Measurements from ENCODE around the gene KCNJ6.

The KCNJ6 gene

GRCh38 chr21:37686991-37687810 lies 229.1 kb downstream of the KCNJ6 start:
- no peak overlapping the region for H3K9ac ChIP-seq (ENCODE audit: low read depth, low read length)
- no peaks in the 10 kb centered on the region for H3K36me3 ChIP-seq (ENCODE audit: insufficient read depth, low read length)
- H3K4me1 ChIP-seq (ENCODE audit: control insufficient read depth, insufficient read depth, low read length): no peaks in the 10 kb centered on the region
- H3K27me3 ChIP-seq (ENCODE audit: control insufficient read depth, insufficient read depth, low read length): no peaks in the 10 kb centered on the region
- no peak overlapping the region for H3K4me2 ChIP-seq (ENCODE audit: low read length)
- no peaks in the 10 kb centered on the region for H3K9me3 ChIP-seq (replicated peaks; ENCODE audit: low read length)
- no peak overlapping the region for H3K4me3 ChIP-seq (ENCODE audit: low read length)

GRCh38 chr21:37684547-37684946 lies 231.7 kb downstream of the KCNJ6 start:
- H3K9me3 ChIP-seq (replicated peaks; ENCODE audit: low read length): no peaks in the 10 kb centered on the region
- no peak overlapping the region for H3K9ac ChIP-seq (ENCODE audit: low read depth, low read length)
- H3K27me3 ChIP-seq (ENCODE audit: control insufficient read depth, insufficient read depth, low read length): peaks cover 4% of the 10 kb centered on the region
- H3K4me2 ChIP-seq (ENCODE audit: low read length): no peak overlapping the region
- no peak overlapping the region for H3K4me3 ChIP-seq (ENCODE audit: low read length)
- no peaks in the 10 kb centered on the region for H3K36me3 ChIP-seq (ENCODE audit: insufficient read depth, low read length)
- H3K4me1 ChIP-seq (ENCODE audit: control insufficient read depth, insufficient read depth, low read length): no peaks in the 10 kb centered on the region

- Histone ChIP-seq H3K4me3 (ENCODE audit: low read length) (no peak overlapping the region), H3K27me3 (ENCODE audit: control insufficient read depth, insufficient read depth, low read length) (peaks cover 4% of the 10 kb centered on the region), H3K4me2 (ENCODE audit: low read length) (no peak overlapping the region), H3K4me1 (ENCODE audit: control insufficient read depth, insufficient read depth, low read length) (no peaks in the 10 kb centered on the region), H3K36me3 (ENCODE audit: insufficient read depth, low read length) (no peaks in the 10 kb centered on the region), H3K9me3 (replicated peaks; ENCODE audit: low read length) (no peaks in the 10 kb centered on the region), H3K9ac (ENCODE audit: low read depth, low read length) (no peak overlapping the region)
Measured at GRCh38 chr21:37684115-37684493, 232.2 kb downstream of the KCNJ6 start.

- H3K9me3 ChIP-seq (replicated peaks; ENCODE audit: low read length): no peaks in the 10 kb centered on the region
- no peaks in the 10 kb centered on the region for H3K4me1 ChIP-seq (ENCODE audit: control insufficient read depth, insufficient read depth, low read length)
- no peaks in the 10 kb centered on the region for H3K36me3 ChIP-seq (ENCODE audit: insufficient read depth, low read length)
- H3K4me3 ChIP-seq (ENCODE audit: low read length): no peak overlapping the region
- no peak overlapping the region for H3K9ac ChIP-seq (ENCODE audit: low read depth, low read length)
- no peak overlapping the region for H3K4me2 ChIP-seq (ENCODE audit: low read length)
- peaks cover 4% of the 10 kb centered on the region for H3K27me3 ChIP-seq (ENCODE audit: control insufficient read depth, insufficient read depth, low read length)
Measured at GRCh38 chr21:37683396-37684114, 232.7 kb downstream of the KCNJ6 start.

- Histone ChIP-seq H3K27me3 (ENCODE audit: control insufficient read depth, insufficient read depth, low read length) (peaks cover 4% of the 10 kb centered on the region), H3K9me3 (replicated peaks; ENCODE audit: low read length) (no peaks in the 10 kb centered on the region), H3K36me3 (ENCODE audit: insufficient read depth, low read length) (no peaks in the 10 kb centered on the region), H3K4me3 (ENCODE audit: low read length) (no peak overlapping the region), H3K4me2 (ENCODE audit: low read length) (no peak overlapping the region), H3K9ac (ENCODE audit: low read depth, low read length) (no peak overlapping the region), H3K4me1 (ENCODE audit: control insufficient read depth, insufficient read depth, low read length) (no peaks in the 10 kb centered on the region)
Measured at GRCh38 chr21:37682966-37683365, 233.3 kb downstream of the KCNJ6 start.

- Histone ChIP-seq H3K4me1 (ENCODE audit: control insufficient read depth, insufficient read depth, low read length) (peaks cover 7% of the 10 kb centered on the region), H3K36me3 (ENCODE audit: insufficient read depth, low read length) (no peaks in the 10 kb centered on the region), H3K4me2 (ENCODE audit: low read length) (no peak overlapping the region), H3K4me3 (ENCODE audit: low read length) (no peak overlapping the region), H3K9ac (ENCODE audit: low read depth, low read length) (no peak overlapping the region), H3K9me3 (replicated peaks; ENCODE audit: low read length) (no peaks in the 10 kb centered on the region), H3K27me3 (ENCODE audit: control insufficient read depth, insufficient read depth, low read length) (peaks cover 15% of the 10 kb centered on the region)
Measured at GRCh38 chr21:37677006-37677405, 239.3 kb downstream of the KCNJ6 start.

- Histone ChIP-seq H3K9me3 (replicated peaks; ENCODE audit: low read length) (no peaks in the 10 kb centered on the region), H3K4me3 (ENCODE audit: low read length) (peak overlapping the region; percentile 41), H3K4me2 (ENCODE audit: low read length) (peak overlapping the region; percentile 71), H3K27me3 (ENCODE audit: control insufficient read depth, insufficient read depth, low read length) (peaks cover 11% of the 10 kb centered on the region), H3K9ac (ENCODE audit: low read depth, low read length) (no peak overlapping the region), H3K4me1 (ENCODE audit: control insufficient read depth, insufficient read depth, low read length) (peaks cover 15% of the 10 kb centered on the region), H3K36me3 (ENCODE audit: insufficient read depth, low read length) (no peaks in the 10 kb centered on the region)
Measured at GRCh38 chr21:37675202-37675801, 241.0 kb downstream of the KCNJ6 start.

- Histone ChIP-seq H3K9ac (ENCODE audit: low read depth, low read length) (no peak overlapping the region), H3K9me3 (replicated peaks; ENCODE audit: low read length) (no peaks in the 10 kb centered on the region), H3K4me1 (ENCODE audit: control insufficient read depth, insufficient read depth, low read length) (peaks cover 15% of the 10 kb centered on the region), H3K27me3 (ENCODE audit: control insufficient read depth, insufficient read depth, low read length) (peaks cover 11% of the 10 kb centered on the region), H3K4me3 (ENCODE audit: low read length) (no peak overlapping the region), H3K4me2 (ENCODE audit: low read length) (no peak overlapping the region), H3K36me3 (ENCODE audit: insufficient read depth, low read length) (no peaks in the 10 kb centered on the region)
Measured at GRCh38 chr21:37673801-37674575, 242.3 kb downstream of the KCNJ6 start.

- Histone ChIP-seq H3K27me3 (ENCODE audit: control insufficient read depth, insufficient read depth, low read length) (peaks cover 11% of the 10 kb centered on the region), H3K4me3 (ENCODE audit: low read length) (no peak overlapping the region), H3K36me3 (ENCODE audit: insufficient read depth, low read length) (no peaks in the 10 kb centered on the region), H3K4me1 (ENCODE audit: control insufficient read depth, insufficient read depth, low read length) (peaks cover 15% of the 10 kb centered on the region), H3K4me2 (ENCODE audit: low read length) (no peak overlapping the region), H3K9me3 (replicated peaks; ENCODE audit: low read length) (no peaks in the 10 kb centered on the region), H3K9ac (ENCODE audit: low read depth, low read length) (no peak overlapping the region)
Measured at GRCh38 chr21:37671381-37671780, 244.9 kb downstream of the KCNJ6 start.

- Histone ChIP-seq H3K36me3 (ENCODE audit: insufficient read depth, low read length) (no peaks in the 10 kb centered on the region), H3K27me3 (ENCODE audit: control insufficient read depth, insufficient read depth, low read length) (peaks cover 11% of the 10 kb centered on the region), H3K4me3 (ENCODE audit: low read length) (no peak overlapping the region), H3K9ac (ENCODE audit: low read depth, low read length) (no peak overlapping the region), H3K4me2 (ENCODE audit: low read length) (no peak overlapping the region), H3K9me3 (replicated peaks; ENCODE audit: low read length) (no peaks in the 10 kb centered on the region), H3K4me1 (ENCODE audit: control insufficient read depth, insufficient read depth, low read length) (peaks cover 15% of the 10 kb centered on the region)
Measured at GRCh38 chr21:37670883-37671282, 245.4 kb downstream of the KCNJ6 start.

- Histone ChIP-seq H3K27me3 (ENCODE audit: control insufficient read depth, insufficient read depth, low read length) (peaks cover 7% of the 10 kb centered on the region), H3K9ac (ENCODE audit: low read depth, low read length) (no peak overlapping the region), H3K4me2 (ENCODE audit: low read length) (no peak overlapping the region), H3K36me3 (ENCODE audit: insufficient read depth, low read length) (no peaks in the 10 kb centered on the region), H3K4me1 (ENCODE audit: control insufficient read depth, insufficient read depth, low read length) (peaks cover 7% of the 10 kb centered on the region), H3K4me3 (ENCODE audit: low read length) (no peak overlapping the region), H3K9me3 (replicated peaks; ENCODE audit: low read length) (no peaks in the 10 kb centered on the region)
Measured at GRCh38 chr21:37669249-37669648, 247.0 kb downstream of the KCNJ6 start.
